ENCODE results near the gene PAX5.

PAX5 gene

DNA sequence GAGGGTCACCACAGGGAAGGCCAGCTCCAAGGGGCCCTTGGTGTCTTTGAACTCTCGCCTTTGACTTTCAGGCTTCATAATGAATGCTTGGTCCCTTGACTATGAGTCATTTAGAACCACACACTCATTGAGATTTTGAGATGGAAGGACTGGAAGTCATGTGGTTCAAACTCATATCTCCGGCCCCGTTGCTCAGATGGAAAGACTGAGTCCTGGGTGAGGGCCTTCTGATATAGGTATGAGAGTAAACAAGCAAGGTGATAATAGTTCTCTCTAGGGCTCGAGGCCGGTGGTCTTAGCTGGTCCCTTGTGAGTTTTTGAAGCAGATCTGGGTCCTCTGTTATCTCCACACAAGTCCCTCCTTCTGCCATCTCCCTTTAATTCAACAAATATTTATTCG, 210.6 kb downstream of the PAX5 start:
- Histone ChIP-seq H3K9me3 (replicated peaks in 1 of 2; ENCODE audit: control insufficient read depth in 2 of 2, insufficient read depth in 1 of 2, low read depth in 1 of 2, low read length in 2 of 2) (no peaks in the 10 kb centered on the region), H3K23ac (ENCODE audit: low read depth, low read length, poor library complexity) (no peak overlapping the region), H3K4me2 (ENCODE audit: insufficient read depth, low read length, poor library complexity, severe bottlenecking) (no peak overlapping the region), H3K14ac (ENCODE audit: low read length) (no peak overlapping the region), H2AK5ac (ENCODE audit: low read depth, low read length) (no peak overlapping the region), H4K91ac (ENCODE audit: low read depth, low read length, poor library complexity) (no peak overlapping the region), H3K79me1 (ENCODE audit: low read depth, low read length) (no peaks in the 10 kb centered on the region), H3K18ac (ENCODE audit: low read length) (no peak overlapping the region), H3K27me3 (ENCODE audit: control insufficient read depth in 3 of 3, insufficient read depth in 3 of 3, low read depth in 1 of 3, low read length in 3 of 3) (peaks cover 0 to 31% (median 4%) of the 10 kb centered on the region in 3 experiments), H3K9ac (ENCODE audit: low read depth, low read length, poor library complexity) (no peak overlapping the region), H4K8ac (ENCODE audit: low read depth, low read length) (no peak overlapping the region), H2AFZ (ENCODE audit: low read length) (no peak overlapping the region), H3K4me1 (ENCODE audit: control insufficient read depth in 2 of 2, insufficient read depth in 1 of 2, low read depth in 1 of 2, low read length in 2 of 2) (peaks cover 17 to 20% of the 10 kb centered on the region in 2 donors), H2BK120ac (ENCODE audit: low read depth, low read length) (no peak overlapping the region), H3K4me3 (ENCODE audit: low read length in 2 of 2) (no peak overlapping the region), H3K4ac (ENCODE audit: low read length) (no peak overlapping the region), H2BK15ac (ENCODE audit: low read length) (no peak overlapping the region), H2BK5ac (ENCODE audit: low read length) (no peak overlapping the region), H3K27ac (replicated peaks; ENCODE audit: low read length) (no peak overlapping the region), H3K36me3 (replicated peaks in 1 of 2; ENCODE audit: control insufficient read depth in 2 of 2, insufficient read depth in 2 of 2, low read length in 2 of 2) (no peaks in the 10 kb centered on the region), H2BK12ac (ENCODE audit: low read length) (no peak overlapping the region)
- DNase-seq (ENCODE audit: low spot score): no peak
- no CpG with 5 or more reads among the region's 6 CpGs for WGBS, 2 donors (ENCODE audit: extremely low coverage in 2 of 2, insufficient read length in 2 of 2, insufficient replicate concordance in 1 of 2)

DNA sequence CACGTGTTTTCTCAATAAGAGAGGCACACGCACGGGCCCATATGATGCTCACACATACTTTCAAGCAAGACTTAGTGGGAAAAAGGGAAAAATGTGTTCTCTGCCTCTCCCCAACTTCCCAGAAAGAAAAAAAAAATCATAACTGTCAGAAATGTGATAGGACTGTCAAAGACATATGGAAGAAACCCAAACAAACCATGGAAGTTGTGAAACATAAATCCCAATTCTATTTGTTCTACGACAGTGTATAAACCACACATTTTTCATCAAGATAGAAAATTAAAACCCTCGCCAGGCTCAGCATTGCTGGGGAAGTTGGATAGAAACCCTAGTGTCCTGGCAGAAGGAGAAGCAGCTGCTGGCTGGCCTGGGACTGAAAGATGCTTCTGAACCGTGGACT, 211.9 kb downstream of the PAX5 start:
- WGBS, 2 donors (ENCODE audit: extremely low coverage in 2 of 2, insufficient read length in 2 of 2, insufficient replicate concordance in 1 of 2): no CpG with 5 or more reads among the region's 6 CpGs
- no peak overlapping the region for H3K9ac ChIP-seq (ENCODE audit: low read depth, low read length, poor library complexity)

DNA sequence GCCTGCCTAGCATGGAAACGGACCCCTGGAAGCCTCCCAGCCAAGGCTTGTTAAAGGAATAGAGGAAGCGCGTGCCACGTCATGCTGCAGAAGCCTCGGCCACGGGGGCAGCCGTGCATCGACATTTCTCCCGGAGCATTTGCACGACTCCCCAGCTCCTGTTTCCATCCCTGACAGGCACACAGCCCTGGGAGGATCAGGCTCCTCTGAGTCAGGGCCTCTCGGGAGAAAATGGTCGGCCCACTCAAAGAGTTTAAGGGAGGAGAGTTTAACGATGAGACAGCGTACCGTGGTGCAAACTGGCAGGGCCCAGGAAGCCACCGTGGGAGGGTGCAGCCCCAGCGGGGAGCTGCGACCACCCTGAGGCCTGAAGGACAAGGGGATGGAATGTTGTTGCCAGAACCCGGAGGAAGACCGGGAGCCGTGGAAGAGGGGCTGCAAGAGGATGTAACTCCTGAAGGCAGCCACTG, 213.6 kb downstream of the PAX5 start:
- H3K27ac ChIP-seq (replicated peaks; ENCODE audit: low read length): no peak overlapping the region

More for the DNA sequence above, 211.9 kb downstream of the PAX5 start:
- Histone ChIP-seq H3K9me3 (replicated peaks in 1 of 2; ENCODE audit: control insufficient read depth in 2 of 2, insufficient read depth in 1 of 2, low read depth in 1 of 2, low read length in 2 of 2) (no peaks in the 10 kb centered on the region), H2BK120ac (ENCODE audit: low read depth, low read length) (no peak overlapping the region), H3K18ac (ENCODE audit: low read length) (no peak overlapping the region), H3K4me3 (ENCODE audit: low read length in 2 of 2) (no peak overlapping the region), H2AK5ac (ENCODE audit: low read depth, low read length) (no peak overlapping the region), H4K8ac (ENCODE audit: low read depth, low read length) (no peak overlapping the region), H2BK5ac (ENCODE audit: low read length) (no peak overlapping the region), H2BK12ac (ENCODE audit: low read length) (no peak overlapping the region), H3K79me1 (ENCODE audit: low read depth, low read length) (no peaks in the 10 kb centered on the region), H3K14ac (ENCODE audit: low read length) (no peak overlapping the region), H3K4me1 (ENCODE audit: control insufficient read depth in 2 of 2, insufficient read depth in 1 of 2, low read depth in 1 of 2, low read length in 2 of 2) (peaks cover 19 to 20% of the 10 kb centered on the region in 2 donors), H3K36me3 (replicated peaks in 1 of 2; ENCODE audit: control insufficient read depth in 2 of 2, insufficient read depth in 2 of 2, low read length in 2 of 2) (no peaks in the 10 kb centered on the region), H2BK15ac (ENCODE audit: low read length) (no peak overlapping the region), H3K27me3 (ENCODE audit: control insufficient read depth in 3 of 3, insufficient read depth in 3 of 3, low read depth in 1 of 3, low read length in 3 of 3) (peaks cover 0 to 31% (median 15%) of the 10 kb centered on the region in 3 experiments), H3K4ac (ENCODE audit: low read length) (no peak overlapping the region), H4K91ac (ENCODE audit: low read depth, low read length, poor library complexity) (no peak overlapping the region), H2AFZ (ENCODE audit: low read length) (no peak overlapping the region), H3K4me2 (ENCODE audit: insufficient read depth, low read length, poor library complexity, severe bottlenecking) (no peak overlapping the region), H3K23ac (ENCODE audit: low read depth, low read length, poor library complexity) (no peak overlapping the region), H3K27ac (replicated peaks; ENCODE audit: low read length) (no peak overlapping the region)
- no peak for DNase-seq (ENCODE audit: low spot score)

DNA sequence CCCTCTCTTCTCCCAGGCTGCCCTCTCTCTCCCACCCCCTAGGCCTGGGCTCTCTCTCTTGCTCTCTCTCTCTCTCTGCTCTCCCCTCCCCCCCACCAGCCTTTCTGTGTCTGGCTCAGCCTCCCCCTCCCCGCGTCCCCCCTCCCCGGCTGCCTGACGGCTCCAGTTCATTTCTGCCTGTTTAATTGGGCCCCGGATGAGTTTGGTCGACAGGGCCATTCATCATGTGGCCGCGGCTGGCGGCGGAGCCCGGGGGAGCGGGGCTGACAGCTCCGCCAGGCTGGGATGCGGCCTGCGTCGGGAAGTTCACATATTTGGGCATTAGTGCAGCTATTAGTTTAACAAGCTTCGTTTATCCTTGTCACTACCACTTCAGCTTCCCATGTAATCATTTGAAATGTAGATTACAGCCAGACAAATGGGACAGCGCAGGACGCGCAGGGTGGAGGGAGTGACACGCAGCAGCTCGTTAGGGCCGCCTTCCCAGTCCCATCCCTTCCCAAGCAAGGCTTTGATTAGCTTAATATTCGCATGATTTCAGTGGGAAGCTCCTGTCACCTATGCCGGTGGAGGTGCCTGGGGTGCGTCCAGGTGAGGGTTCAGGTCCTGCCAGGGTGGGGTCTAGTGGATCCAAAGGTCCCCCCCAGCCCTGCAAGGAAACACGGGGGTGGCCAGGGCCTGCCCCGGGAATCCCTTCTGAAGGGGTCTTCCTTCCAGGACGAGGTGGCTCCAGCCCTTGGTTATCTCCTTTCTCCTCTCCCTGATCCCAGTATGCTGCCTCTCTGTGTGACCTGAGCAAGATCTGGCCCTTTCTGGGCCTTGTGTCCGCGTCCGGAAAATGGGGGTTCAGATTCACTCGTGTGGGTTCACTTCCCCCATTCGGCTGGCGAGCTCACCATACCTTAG, 214.8 kb downstream of the PAX5 start:
- Histone ChIP-seq H3K4me3 (ENCODE audit: low read length in 2 of 2) (peak overlapping the region in 1 of 2 donors; percentile 29), H4K8ac (ENCODE audit: low read depth, low read length) (no peak overlapping the region), H3K27me3 (ENCODE audit: control insufficient read depth in 3 of 3, insufficient read depth in 3 of 3, low read depth in 1 of 3, low read length in 3 of 3) (peaks cover 0 to 28% (median 15%) of the 10 kb centered on the region in 3 experiments), H3K4me1 (ENCODE audit: control insufficient read depth in 2 of 2, insufficient read depth in 1 of 2, low read depth in 1 of 2, low read length in 2 of 2) (peaks cover 19% of the 10 kb centered on the region in 2 donors), H3K36me3 (replicated peaks in 1 of 2; ENCODE audit: control insufficient read depth in 2 of 2, insufficient read depth in 2 of 2, low read length in 2 of 2) (no peaks in the 10 kb centered on the region), H3K9ac (ENCODE audit: low read depth, low read length, poor library complexity) (no peak overlapping the region), H3K18ac (ENCODE audit: low read length) (peak overlapping the region; percentile 86), H2BK120ac (ENCODE audit: low read depth, low read length) (no peak overlapping the region), H2AFZ (ENCODE audit: low read length) (peak overlapping the region; percentile 93), H4K91ac (ENCODE audit: low read depth, low read length, poor library complexity) (no peak overlapping the region), H2BK15ac (ENCODE audit: low read length) (peak overlapping the region; percentile 23), H3K9me3 (replicated peaks in 1 of 2; ENCODE audit: control insufficient read depth in 2 of 2, insufficient read depth in 1 of 2, low read depth in 1 of 2, low read length in 2 of 2) (no peaks in the 10 kb centered on the region), H3K14ac (ENCODE audit: low read length) (peak overlapping the region; percentile 10), H3K23ac (ENCODE audit: low read depth, low read length, poor library complexity) (no peak overlapping the region), H3K4me2 (ENCODE audit: insufficient read depth, low read length, poor library complexity, severe bottlenecking) (peak overlapping the region; percentile 66), H3K4ac (ENCODE audit: low read length) (peak overlapping the region; percentile 46), H3K79me1 (ENCODE audit: low read depth, low read length) (no peaks in the 10 kb centered on the region), H2AK5ac (ENCODE audit: low read depth, low read length) (peak overlapping the region; percentile 74), H2BK12ac (ENCODE audit: low read length) (peak overlapping the region; percentile 66), H2BK5ac (ENCODE audit: low read length) (peak overlapping the region; percentile 33), H3K27ac (replicated peaks; ENCODE audit: low read length) (no peak overlapping the region)
- DNase-seq (ENCODE audit: low spot score): peak; percentile 42
- WGBS, 2 donors (ENCODE audit: extremely low coverage in 2 of 2, insufficient read length in 2 of 2, insufficient replicate concordance in 1 of 2): no CpG with 5 or more reads among the region's 35 CpGs

More for the DNA sequence above, 213.6 kb downstream of the PAX5 start:
- H3K4me1 ChIP-seq (ENCODE audit: control insufficient read depth in 2 of 2, insufficient read depth in 1 of 2, low read depth in 1 of 2, low read length in 2 of 2): peaks cover 19% of the 10 kb centered on the region in 2 donors
- peak overlapping the region; percentile 23 for H2BK15ac ChIP-seq (ENCODE audit: low read length)
- H2AK5ac ChIP-seq (ENCODE audit: low read depth, low read length): peak overlapping the region; percentile 74
- no peak overlapping the region for H2BK12ac ChIP-seq (ENCODE audit: low read length)
- no peak for DNase-seq (ENCODE audit: low spot score)
- no peak overlapping the region for H4K91ac ChIP-seq (ENCODE audit: low read depth, low read length, poor library complexity)
- no peak overlapping the region for H3K9ac ChIP-seq (ENCODE audit: low read depth, low read length, poor library complexity)
- peak overlapping the region in 1 of 2 donors; percentile 7 for H3K4me3 ChIP-seq (ENCODE audit: low read length in 2 of 2)
- WGBS, 2 donors (ENCODE audit: extremely low coverage in 2 of 2, insufficient read length in 2 of 2, insufficient replicate concordance in 1 of 2): no CpG with 5 or more reads among the region's 21 CpGs
- H3K36me3 ChIP-seq (replicated peaks in 1 of 2; ENCODE audit: control insufficient read depth in 2 of 2, insufficient read depth in 2 of 2, low read length in 2 of 2): no peaks in the 10 kb centered on the region
- H4K8ac ChIP-seq (ENCODE audit: low read depth, low read length): no peak overlapping the region
- no peak overlapping the region for H3K23ac ChIP-seq (ENCODE audit: low read depth, low read length, poor library complexity)
- peaks cover 0 to 28% (median 15%) of the 10 kb centered on the region in 3 experiments for H3K27me3 ChIP-seq (ENCODE audit: control insufficient read depth in 3 of 3, insufficient read depth in 3 of 3, low read depth in 1 of 3, low read length in 3 of 3)
- no peak overlapping the region for H2BK5ac ChIP-seq (ENCODE audit: low read length)
- no peak overlapping the region for H3K4me2 ChIP-seq (ENCODE audit: insufficient read depth, low read length, poor library complexity, severe bottlenecking)
- H3K14ac ChIP-seq (ENCODE audit: low read length): no peak overlapping the region
- peak overlapping the region; percentile 21 for H2AFZ ChIP-seq (ENCODE audit: low read length)
- H3K79me1 ChIP-seq (ENCODE audit: low read depth, low read length): no peaks in the 10 kb centered on the region
- peak overlapping the region; percentile 86 for H3K18ac ChIP-seq (ENCODE audit: low read length)
- no peak overlapping the region for H3K4ac ChIP-seq (ENCODE audit: low read length)
- peak overlapping the region; percentile 72 for H2BK120ac ChIP-seq (ENCODE audit: low read depth, low read length)
- no peaks in the 10 kb centered on the region for H3K9me3 ChIP-seq (replicated peaks in 1 of 2; ENCODE audit: control insufficient read depth in 2 of 2, insufficient read depth in 1 of 2, low read depth in 1 of 2, low read length in 2 of 2)
